Heart left ventricle (tissue), 16 donors: ENCODE measurements around the gene MRFAP1. TPM values are rescaled to one million over a fixed set of nuclear protein-coding genes. Genes with fewer than 3 reads are reported as not detected.

Experiments
- ATAC-seq, 4 donors: fragments of 200-7000 bp; cut with Tn5 transposase; one replicate each; pipeline ENCODE4 v1.9.1; 2020 to 2022; ENCODE audit warnings: moderate library complexity in 4 of 4, mild to moderate bottlenecking in 3 of 4, moderate number of reproducible peaks in 1 of 4
- DNase-seq, 5 donors: peaks; one replicate each; pipeline ENCODE4 v3.0.0-alpha.2; 2020
- H3K27ac ChIP-seq, 12 donors: fragments of 200-600 bp; sonication (generic) in 4 of 12; one replicate each; pipeline versions ENCODE4 v1.5.0 to v1.8.0; 2016 to 2022; ENCODE audit warnings: mild to moderate bottlenecking in 2 of 12
- H3K27me3 ChIP-seq, 9 donors: fragments of 200-600 bp; sonication (generic) in 2 of 9; one replicate each; pipeline versions ENCODE4 v1.5.1 to v1.8.0; 2016 to 2022; ENCODE audit warnings: mild to moderate bottlenecking in 3 of 9
- H3K36me3 ChIP-seq, 9 donors: fragments of 200-600 bp; sonication (generic) in 2 of 9; one replicate each; pipeline versions ENCODE4 v1.5.0 to v1.8.0; 2018 to 2022; ENCODE audit warnings: mild to moderate bottlenecking in 2 of 9
- H3K4me1 ChIP-seq, 12 donors: fragments of 200-600 bp; sonication (generic) in 4 of 12; one replicate each; pipeline versions ENCODE4 v1.5.0 to v1.8.0; 2016 to 2022; ENCODE audit warnings: mild to moderate bottlenecking in 3 of 12
- H3K4me3 ChIP-seq, 12 donors: fragments of 200-600 bp; sonication (generic) in 4 of 12; one replicate each; pipeline versions ENCODE4 v1.5.0 to v1.8.0; 2017 to 2022; ENCODE audit warnings: mild to moderate bottlenecking in 9 of 12, moderate library complexity in 4 of 12
- H3K9me3 ChIP-seq, 12 donors: fragments of 200-600 bp; sonication (generic) in 4 of 12; one replicate each; pipeline versions ENCODE4 v1.5.0 to v1.8.0; 2016 to 2022; ENCODE audit warnings: mild to moderate bottlenecking in 1 of 12
- CTCF ChIP-seq, 12 donors: fragments of 200-600 bp; sonication (generic) in 4 of 12; IDR thresholded peaks; one replicate each; pipeline versions ENCODE4 v1.5.0 to v1.8.0; 2018 to 2022; ENCODE audit warnings: antibody characterized with exemption in 12 of 12, mild to moderate bottlenecking in 5 of 12
- POLR2A ChIP-seq, 2 donors: fragments of 450-650 bp; IDR thresholded peaks; one replicate each; pipeline ENCODE4 v1.6.1; 2017; ENCODE audit warnings: antibody characterized with exemption in 2 of 2, mild to moderate bottlenecking in 2 of 2, moderate library complexity in 2 of 2
- WGBS, 4 donors: extraction: QIAGEN DNeasy Blood & Tissue Kit in 2 of 4; methylation state at CpG; one replicate each; pipeline versions ENCODE4 v1.1.5 to v1.1.7; 2013 to 2018; 5-methylcytosine and 5-hydroxymethylcytosine counted together
- intact Hi-C, 10 donors: fragments of 100-400 bp; cut with DNase I; formaldehyde crosslinking; loops; one replicate each; pipeline versions ENCODE4 v1.11.1 to v1.14.2; 2022
- polyA plus RNA-seq, 2 donors: library from polyadenylated mRNA; stranded (reverse); fragments of 200-250 nt; gene quantifications; one replicate each; pipeline ENCODE4 v1.2.3, GENCODE V29; 2013
- total RNA-seq, 9 donors: library from RNA; depleted of rRNA in 2 of 9; stranded (reverse); fragments of >200 nt in 2 of 9; fragmentation: NEBNext Ultra II Directional in 3 of 9; extraction: Animal tissue kit (Norgen Biotek cat#: 25700) in 3 of 9; gene quantifications; one replicate each; pipeline versions ENCODE4 v1.1.0 to v1.2.4, GENCODE V29; 2016 to 2023
- donor health status: ischemic (EF 13 %, LVEDD 7.1; RV severe dilation, severe dysfunction).
- donor health status: healthy with polysubstance abuse.
- donor health status: DM: no; HTN: yes; CAD: no.
- donor health status: DM: no; HTN: no; CAD: no.
- donor health status: ischemic (EF 25% LVEDD 6.9; RV normal size, moderate dysfunction).
- donor health status: ischemic (EF 25% LVEDD 5.7; RV mildly dilated, moderate dysfunction).
- donor health status: healthy.
- donor health status: DM: yes; HTN: yes; CAD: no.
- donor health status: ischemic (EF 35%, LVEDD 5.7; RV mildly dilated, moderate dysfunction).
- donor health status: nonischemic (EF 11% LVEDD 7.7; RV severe dilation, severe dysfunction).
- donor health status: DM: yes; HTN: yes; CAD: no.
- donor health status: PGD.
- donor health status: ischemic (EF 29% LVEDD 5.4; RV normal size, mild dysfunction).
- donor health status: nonischemic (EF 23%, LVEDD 6.1; RV moderate dilation, normal function).

Gene MRFAP1
- total and polyA plus RNA-seq, 11 donors: 162 to 514 (median 239) TPM

- DNase-seq: no peak
- intact Hi-C loops: no loop called here
- ATAC-seq: no peak
- WGBS, 4 donors: 86 to 90% (median 87%) methylated on average over 15 to 17 of the region's 17 CpGs
- no peak for TF ChIP-seq POLR2A (IDR thresholded peaks at IDR 0.05)
- no peak for TF ChIP-seq CTCF (IDR thresholded peaks at IDR 0.05)
- Histone ChIP-seq H3K36me3 (peaks cover 0 to 91% (median 61%) of the 10 kb centered on the region in 9 donors), H3K4me1 (peaks cover 0 to 1% (median 0%) of the 10 kb centered on the region in 12 donors), H3K27ac (no peak overlapping the region), H3K9me3 (no peaks in the 10 kb centered on the region), H3K4me3 (no peak overlapping the region), H3K27me3 (no peaks in the 10 kb centered on the region)
These were observed 26.5 kb upstream of the MRFAP1 start for GRCh38 chr4:6613676-6614651.

GRCh38 chr4:6614701-6615230 lies 25.7 kb upstream of the MRFAP1 start:
- ATAC-seq (no peak), DNase-seq (no peak)
- H3K27me3 ChIP-seq: no peaks in the 10 kb centered on the region
- H3K36me3 ChIP-seq: peaks cover 0 to 91% (median 62%) of the 10 kb centered on the region in 9 donors
- no peak overlapping the region for H3K27ac ChIP-seq
- intact Hi-C loops: no loop called here
- H3K9me3 ChIP-seq: no peaks in the 10 kb centered on the region
- TF ChIP-seq POLR2A (IDR thresholded peaks at IDR 0.05) (no peak), CTCF (IDR thresholded peaks at IDR 0.05) (no peak)
- WGBS, 4 donors: 86 to 91% (median 90%) methylated on average over 10 to 11 of the region's 11 CpGs
- H3K4me1 ChIP-seq: no peaks in the 10 kb centered on the region
- no peak overlapping the region for H3K4me3 ChIP-seq

DNA sequence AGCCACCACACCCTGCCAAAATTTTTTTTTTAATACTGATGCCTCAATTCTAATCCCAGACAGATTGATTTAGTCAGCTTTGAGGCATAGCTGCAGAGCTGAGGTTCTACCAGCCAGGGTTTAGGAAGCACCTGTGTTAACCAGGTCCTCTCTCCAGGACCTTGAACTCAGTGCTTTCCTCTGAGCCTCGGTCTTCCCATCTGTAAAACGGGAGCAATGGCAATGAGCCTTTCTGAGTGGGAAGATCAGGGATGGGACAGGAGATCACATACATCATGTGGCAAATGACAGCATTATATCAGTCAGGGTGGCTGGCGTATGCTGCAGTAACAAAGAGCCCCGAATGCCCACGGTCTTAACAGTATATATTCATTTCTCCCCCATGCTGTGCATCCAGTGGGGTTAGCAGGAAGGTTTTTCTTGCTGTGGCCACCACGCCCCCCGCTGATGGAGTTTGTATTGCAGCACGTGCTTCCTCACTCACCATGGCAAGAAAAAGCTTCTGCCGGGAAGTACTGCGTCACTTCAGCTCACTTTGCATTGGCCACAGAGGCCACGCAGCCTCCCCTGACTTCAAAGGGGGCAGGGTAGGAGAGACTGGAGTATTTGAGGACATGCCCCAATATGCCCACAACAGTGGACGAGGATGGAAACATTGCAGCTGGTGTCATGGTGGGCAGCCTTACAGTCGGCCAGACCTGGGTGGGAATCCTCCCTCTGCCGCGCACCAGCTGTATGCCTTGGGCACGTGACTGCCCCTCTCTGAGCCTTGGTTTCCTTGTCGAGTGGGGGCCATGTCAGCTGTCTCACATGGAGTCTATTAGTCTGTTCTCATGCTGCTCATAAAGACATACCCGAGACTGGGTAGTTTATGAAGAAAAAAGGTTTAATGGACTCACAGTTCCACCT lies 24.1 kb upstream of the MRFAP1 start:
- Histone ChIP-seq H3K4me1 (no peaks in the 10 kb centered on the region), H3K36me3 (peaks cover 0 to 81% (median 58%) of the 10 kb centered on the region in 9 donors), H3K27me3 (no peaks in the 10 kb centered on the region), H3K9me3 (no peaks in the 10 kb centered on the region), H3K27ac (no peak overlapping the region), H3K4me3 (no peak overlapping the region)
- no peak for ATAC-seq
- no peak for DNase-seq
- TF ChIP-seq CTCF (IDR thresholded peaks at IDR 0.05) (no peak), POLR2A (IDR thresholded peaks at IDR 0.05) (no peak)
- WGBS, 4 donors: 96 to 98% (median 97%) methylated on average over 18 of the region's 18 CpGs
- intact Hi-C loops: no loop called here
